Measurements from ENCODE around the gene CCR5. TPM values are rescaled to one million over a fixed set of nuclear protein-coding genes. Genes with fewer than 3 reads are reported as not detected.

CCR5 gene
- total RNA-seq, 1 experiment from 2014 or later: not detected

DNA sequence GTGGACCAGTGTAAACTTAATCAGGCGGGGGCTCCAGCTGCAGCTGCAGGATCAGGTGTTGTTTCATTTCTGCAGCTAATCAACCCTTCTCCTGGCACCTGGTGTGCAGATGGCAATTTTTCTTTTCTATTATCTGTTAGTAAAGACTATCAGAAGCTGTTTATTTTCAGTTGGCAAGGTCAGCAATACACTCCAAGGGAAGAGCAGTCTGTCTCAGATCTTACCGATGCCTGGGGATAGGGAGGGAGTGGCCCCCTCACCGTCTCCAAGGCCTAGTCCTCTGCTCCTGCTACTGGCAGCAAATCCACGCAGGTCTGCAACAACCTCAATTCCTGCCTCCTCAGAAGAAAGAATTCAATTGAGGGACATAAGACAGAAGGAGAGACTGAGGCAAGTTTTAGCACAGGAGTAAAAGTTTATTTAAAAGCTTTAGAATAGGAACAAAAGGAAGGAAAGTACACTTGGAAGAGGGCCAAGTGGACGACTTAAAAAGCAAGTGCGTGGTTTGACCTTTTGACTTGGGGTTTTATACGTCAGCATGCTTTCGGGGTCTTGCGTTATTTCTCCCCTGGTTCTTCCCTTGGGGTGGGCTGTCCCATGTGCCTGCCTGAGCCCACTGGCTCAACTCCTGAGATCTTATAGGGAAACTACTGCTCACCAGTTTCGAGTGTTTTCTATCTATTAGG, 45.5 kb downstream of the CCR5 start:
- ChIA-PET RAD21 (ENCODE audit: low non-redundant PET in 1 of 2, low total read pairs in 2 of 2, uncharacterized antibody in 2 of 2, unreplicated experiment in 2 of 2) (no interaction called here), CTCF (no interaction called here), POLR2A (no interaction called here)
- Histone ChIP-seq H3K79me2 (ENCODE audit: insufficient read depth, low read length) (no peaks in the 10 kb centered on the region), H2AFZ (ENCODE audit: low read depth, low read length, poor library complexity, severe bottlenecking) (no peak overlapping the region), H3K4me3 (replicated peaks in 1 of 2; ENCODE audit: low read depth in 1 of 2, low read length in 2 of 2) (no peak overlapping the region), H3K27ac (ENCODE audit: low read depth, low read length) (no peak overlapping the region), H3K9me3 (ENCODE audit: control insufficient read depth in 1 of 2, insufficient read depth in 1 of 2, low read depth in 1 of 2, low read length in 2 of 2) (no peaks in the 10 kb centered on the region), H3K36me3 (ENCODE audit: control insufficient read depth in 1 of 2, insufficient read depth in 2 of 2, low read length in 2 of 2) (no peaks in the 10 kb centered on the region), H3K9me2 (ENCODE audit: insufficient read depth) (no peaks in the 10 kb centered on the region), H4K20me1 (ENCODE audit: insufficient read depth) (no peaks in the 10 kb centered on the region), H3K9ac (ENCODE audit: low read length) (no peak overlapping the region), H3K4me1 (ENCODE audit: control insufficient read depth in 1 of 2, insufficient read depth in 2 of 2, low read length in 2 of 2) (no peaks in the 10 kb centered on the region), H3K4me2 (ENCODE audit: low read length) (no peak overlapping the region), H3K27me3 (ENCODE audit: insufficient read depth, low read length) (no peaks in the 10 kb centered on the region)
- no peak for DNase-seq (ENCODE audit: low read depth, low spot score)
- TF ChIP-seq, protein P1, sequence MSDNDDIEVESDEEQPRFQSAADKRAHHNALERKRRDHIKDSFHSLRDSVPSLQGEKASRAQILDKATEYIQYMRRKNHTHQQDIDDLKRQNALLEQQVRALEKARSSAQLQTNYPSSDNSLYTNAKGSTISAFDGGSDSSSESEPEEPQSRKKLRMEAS (IDR thresholded peaks at IDR 0.05): no peak
- TF ChIP-seq SP1 (IDR thresholded peaks at IDR 0.05; ENCODE audit: low read depth): no peak
- no peak for TF ChIP-seq RAD21 (IDR thresholded peaks at IDR 0.05; ENCODE audit: low read depth)
- no peak for TF ChIP-seq ZFX (IDR thresholded peaks at IDR 0.05)
- TF ChIP-seq POLR2AphosphoS5 (IDR thresholded peaks at IDR 0.05; ENCODE audit: low read depth, low read length): no peak
- TF ChIP-seq EGR1 (IDR thresholded peaks at IDR 0.05; ENCODE audit: low read depth): no peak
- TF ChIP-seq POLR2A (IDR thresholded peaks at IDR 0.05; ENCODE audit: borderline replicate concordance, extremely low read depth, insufficient read depth, insufficient read length): no peak
- TF ChIP-seq EZH2 (IDR thresholded peaks at IDR 0.05): no peak
- TF ChIP-seq SRF (IDR thresholded peaks at IDR 0.05; ENCODE audit: low read depth): no peak
- intact Hi-C loops (cut with micrococcal nuclease): no loop called here
- no peak for ATAC-seq
- no TSS peak for BruUV-seq (replicated peaks)

DNA sequence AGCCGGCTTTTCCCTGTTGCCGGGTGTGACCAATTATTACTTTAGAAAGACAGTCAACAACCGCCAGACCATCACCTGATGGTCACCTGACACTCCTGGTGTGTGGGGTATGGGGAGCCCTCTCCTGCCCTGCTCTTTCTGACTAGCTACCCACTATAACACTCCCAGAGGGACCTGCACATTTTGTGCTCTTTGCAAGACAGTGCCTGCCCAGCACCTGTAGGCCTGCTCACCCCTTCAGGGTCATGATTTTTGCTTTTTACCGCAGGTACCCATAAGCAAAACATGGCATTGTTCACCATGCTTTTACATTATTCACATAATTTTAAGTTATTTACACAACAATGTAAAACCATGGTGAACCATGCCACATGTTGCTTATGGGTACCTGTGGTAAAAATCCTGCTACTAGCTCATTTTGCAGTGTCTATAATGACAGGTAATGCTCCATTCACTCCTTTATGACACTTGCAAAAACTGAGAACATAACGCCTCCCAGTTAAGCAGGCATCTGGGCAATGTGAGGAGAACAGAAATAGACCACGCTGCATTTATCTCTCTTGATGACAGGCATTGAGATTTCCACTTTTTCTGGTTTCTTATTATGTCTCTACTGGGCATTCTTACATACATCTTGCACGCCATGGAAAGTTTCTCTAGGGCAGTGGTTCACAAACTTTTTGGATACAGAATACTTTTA, 46.2 kb downstream of the CCR5 start:
- H3K79me2 ChIP-seq (ENCODE audit: insufficient read depth, low read length): no peaks in the 10 kb centered on the region
- DNase-seq (ENCODE audit: low read depth, low spot score) (no peak), ATAC-seq (no peak)
- H3K9me2 ChIP-seq (ENCODE audit: insufficient read depth): no peaks in the 10 kb centered on the region
- no peak overlapping the region for H2AFZ ChIP-seq (ENCODE audit: low read depth, low read length, poor library complexity, severe bottlenecking)
- H3K9me3 ChIP-seq (ENCODE audit: control insufficient read depth in 1 of 2, insufficient read depth in 1 of 2, low read depth in 1 of 2, low read length in 2 of 2): no peaks in the 10 kb centered on the region
- no peak overlapping the region for H3K4me2 ChIP-seq (ENCODE audit: low read length)
- intact Hi-C loops (cut with micrococcal nuclease): no loop called here
- no peak overlapping the region for H3K4me3 ChIP-seq (replicated peaks in 1 of 2; ENCODE audit: low read depth in 1 of 2, low read length in 2 of 2)
- H3K27ac ChIP-seq (ENCODE audit: low read depth, low read length): no peak overlapping the region
- no peaks in the 10 kb centered on the region for H3K36me3 ChIP-seq (ENCODE audit: control insufficient read depth in 1 of 2, insufficient read depth in 2 of 2, low read length in 2 of 2)
- ChIA-PET CTCF (no interaction called here), RAD21 (ENCODE audit: low non-redundant PET in 1 of 2, low total read pairs in 2 of 2, uncharacterized antibody in 2 of 2, unreplicated experiment in 2 of 2) (no interaction called here), POLR2A (no interaction called here)
- H4K20me1 ChIP-seq (ENCODE audit: insufficient read depth): no peaks in the 10 kb centered on the region
- H3K9ac ChIP-seq (ENCODE audit: low read length): no peak overlapping the region
- no peaks in the 10 kb centered on the region for H3K27me3 ChIP-seq (ENCODE audit: insufficient read depth, low read length)
- no TSS peak for BruUV-seq (replicated peaks)
- no peaks in the 10 kb centered on the region for H3K4me1 ChIP-seq (ENCODE audit: control insufficient read depth in 1 of 2, insufficient read depth in 2 of 2, low read length in 2 of 2)
- TF ChIP-seq SRF (IDR thresholded peaks at IDR 0.05; ENCODE audit: low read depth) (no peak), FOSL1 (IDR thresholded peaks at IDR 0.05; ENCODE audit: low read depth) (no peak), RAD21 (IDR thresholded peaks at IDR 0.05; ENCODE audit: low read depth) (no peak), EZH2phosphoT487 (IDR thresholded peaks at IDR 0.05; ENCODE audit: borderline replicate concordance) (no peak), TCF7L2 (IDR thresholded peaks at IDR 0.05; ENCODE audit: borderline replicate concordance, extremely low read depth, insufficient read depth, insufficient read length) (no peak), SIN3A (IDR thresholded peaks at IDR 0.05; ENCODE audit: low read depth) (no peak), YY1 (IDR thresholded peaks at IDR 0.05; ENCODE audit: extremely low read depth, insufficient replicate concordance, low read depth, low read length) (no peak), JUND (IDR thresholded peaks at IDR 0.05) (no peak), EZH2 (IDR thresholded peaks at IDR 0.05) (no peak), ZNF274 (IDR thresholded peaks at IDR 0.05; ENCODE audit: low read depth, low read length) (no peak), EGR1 (IDR thresholded peaks at IDR 0.05; ENCODE audit: low read depth) (no peak)
- TF ChIP-seq, protein P2, sequence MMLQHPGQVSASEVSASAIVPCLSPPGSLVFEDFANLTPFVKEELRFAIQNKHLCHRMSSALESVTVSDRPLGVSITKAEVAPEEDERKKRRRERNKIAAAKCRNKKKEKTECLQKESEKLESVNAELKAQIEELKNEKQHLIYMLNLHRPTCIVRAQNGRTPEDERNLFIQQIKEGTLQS (IDR thresholded peaks at IDR 0.05): no peak
- TF ChIP-seq, protein P1 (IDR thresholded peaks at IDR 0.05): no peak
- TF ChIP-seq, protein P3, sequence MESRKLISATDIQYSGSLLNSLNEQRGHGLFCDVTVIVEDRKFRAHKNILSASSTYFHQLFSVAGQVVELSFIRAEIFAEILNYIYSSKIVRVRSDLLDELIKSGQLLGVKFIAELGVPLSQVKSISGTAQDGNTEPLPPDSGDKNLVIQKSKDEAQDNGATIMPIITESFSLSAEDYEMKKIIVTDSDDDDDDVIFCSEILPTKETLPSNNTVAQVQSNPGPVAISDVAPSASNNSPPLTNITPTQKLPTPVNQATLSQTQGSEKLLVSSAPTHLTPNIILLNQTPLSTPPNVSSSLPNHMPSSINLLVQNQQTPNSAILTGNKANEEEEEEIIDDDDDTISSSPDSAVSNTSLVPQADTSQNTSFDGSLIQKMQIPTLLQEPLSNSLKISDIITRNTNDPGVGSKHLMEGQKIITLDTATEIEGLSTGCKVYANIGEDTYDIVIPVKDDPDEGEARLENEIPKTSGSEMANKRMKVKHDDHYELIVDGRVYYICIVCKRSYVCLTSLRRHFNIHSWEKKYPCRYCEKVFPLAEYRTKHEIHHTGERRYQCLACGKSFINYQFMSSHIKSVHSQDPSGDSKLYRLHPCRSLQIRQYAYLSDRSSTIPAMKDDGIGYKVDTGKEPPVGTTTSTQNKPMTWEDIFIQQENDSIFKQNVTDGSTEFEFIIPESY (IDR thresholded peaks at IDR 0.05; ENCODE audit: extremely low read depth, insufficient replicate concordance, low read length): no peak

Measured in HCT116 (cell line).